ENCODE data around the gene ANKMY1. TPM values are rescaled to one million over a fixed set of nuclear protein-coding genes. Genes with fewer than 3 reads are reported as not detected.
"Not testable (repeated sequence)": the region's sequence is repeated elsewhere in the genome, so short reads cannot be mapped to it uniquely, and the experiment has no call there.

ANKMY1 gene
- total and polyA plus RNA-seq, 2 of the 13 experiments (the other 11 are each of a cell fraction or from before 2014, with no cell fraction given) = 11.7 to 18.8 TPM

- Histone ChIP-seq H3K36me3 (replicated peaks in 1 of 2; ENCODE audit: control insufficient read depth in 1 of 2, insufficient read depth in 2 of 2, low read length in 2 of 2) (peaks cover 21 to 43% of the 10 kb centered on the region in 2 experiments), H3K9me3 (ENCODE audit: low read length) (peaks cover 18% of the 10 kb centered on the region)
- H3K4me2 ChIP-seq (ENCODE audit: low read depth, low read length); H3K9ac ChIP-seq (ENCODE audit: insufficient read depth, low read depth, low read length); DNase-seq (ENCODE audit: low spot score); ATAC-seq; H3K4me1 ChIP-seq (ENCODE audit: insufficient read depth, low read length); H3K27ac ChIP-seq (ENCODE audit: extremely low read length, insufficient read depth, low read length); intact Hi-C loops (cut with micrococcal nuclease; ENCODE audit: unreplicated experiment); H4K20me1 ChIP-seq (ENCODE audit: insufficient read depth, low read length); POLR2A ChIA-PET; H2AFZ ChIP-seq (ENCODE audit: low read length); FAIRE-seq; H3K4me3 ChIP-seq (replicated peaks in 1 of 3; ENCODE audit: insufficient read depth in 1 of 3, low read depth in 2 of 3, low read length in 3 of 3); BruUV-seq (replicated peaks); H3K79me2 ChIP-seq (ENCODE audit: insufficient read depth, low read length); CTCF ChIA-PET (ENCODE audit: low intra/inter-chr PET ratio, low total read pairs); H3K27me3 ChIP-seq (ENCODE audit: control insufficient read depth in 1 of 2, insufficient read depth in 2 of 2, low read length in 2 of 2): not testable (repeated sequence)
- WGBS (ENCODE audit: low lambda C conversion rate) = 97% methylated on average over 5 of the region's 5 CpGs
- TF ChIP-seq MAFF (IDR thresholded peaks at IDR 0.05; ENCODE audit: low read depth, low read length) = peak; percentile 85
- peak; percentile 77 to 88 for TF ChIP-seq MAFK (conservative IDR thresholded peaks at IDR 0.05 in 1 of 2, IDR thresholded peaks at IDR 0.05 in 1 of 2; ENCODE audit: low read length in 2 of 2)
- in situ Hi-C loops (cut with HindIII; ENCODE audit: extremely low pct_ligation_motif_present, low pct_unique_long_range_greater_than_20kb) = loop anchor here (10.0 kb wide), 1 partner anchor 183 kb away; no protein-coding TSS in a partner anchor
Measured at GRCh38 chr2:240521885-240522284, 35.9 kb downstream of the ANKMY1 start.

- no peak overlapping the region for H3K9ac ChIP-seq (ENCODE audit: insufficient read depth, low read depth, low read length)
- BruUV-seq (replicated peaks) = no TSS peak
- DNase-seq (ENCODE audit: low spot score) (no peak), FAIRE-seq (no peak), ATAC-seq (peak; percentile 11; the same call in 1 of the 3 replicates)
- no peak overlapping the region for H3K4me3 ChIP-seq (replicated peaks in 1 of 3; ENCODE audit: insufficient read depth in 1 of 3, low read depth in 2 of 3, low read length in 3 of 3)
- POLR2A ChIA-PET = no interaction called here
- no peak overlapping the region for H3K27ac ChIP-seq (ENCODE audit: extremely low read length, insufficient read depth, low read length)
- H3K4me1 ChIP-seq (ENCODE audit: insufficient read depth, low read length) = no peaks in the 10 kb centered on the region
- in situ Hi-C loops (cut with HindIII; ENCODE audit: extremely low pct_ligation_motif_present, low pct_unique_long_range_greater_than_20kb) (loop anchor here (10.0 kb wide), 1 partner anchor 184 kb away; no protein-coding TSS in a partner anchor), intact Hi-C loops (cut with micrococcal nuclease; ENCODE audit: unreplicated experiment) (no loop called here)
- H3K4me2 ChIP-seq (ENCODE audit: low read depth, low read length) = no peak overlapping the region
- TF ChIP-seq FOXO4 (CRISPR knock-in tag; conservative IDR thresholded peaks at IDR 0.05) = 0 out of 2 replicates have a peak, but pooled peaks have one; percentile 26
- no peak for TF ChIP-seq BHLHE40 (IDR thresholded peaks at IDR 0.05; ENCODE audit: low read length)
- TF ChIP-seq NR1H2 (CRISPR knock-in tag; IDR thresholded peaks at IDR 0.05; ENCODE audit: borderline replicate concordance, low read depth) = no peak
- TF ChIP-seq, protein P1, sequence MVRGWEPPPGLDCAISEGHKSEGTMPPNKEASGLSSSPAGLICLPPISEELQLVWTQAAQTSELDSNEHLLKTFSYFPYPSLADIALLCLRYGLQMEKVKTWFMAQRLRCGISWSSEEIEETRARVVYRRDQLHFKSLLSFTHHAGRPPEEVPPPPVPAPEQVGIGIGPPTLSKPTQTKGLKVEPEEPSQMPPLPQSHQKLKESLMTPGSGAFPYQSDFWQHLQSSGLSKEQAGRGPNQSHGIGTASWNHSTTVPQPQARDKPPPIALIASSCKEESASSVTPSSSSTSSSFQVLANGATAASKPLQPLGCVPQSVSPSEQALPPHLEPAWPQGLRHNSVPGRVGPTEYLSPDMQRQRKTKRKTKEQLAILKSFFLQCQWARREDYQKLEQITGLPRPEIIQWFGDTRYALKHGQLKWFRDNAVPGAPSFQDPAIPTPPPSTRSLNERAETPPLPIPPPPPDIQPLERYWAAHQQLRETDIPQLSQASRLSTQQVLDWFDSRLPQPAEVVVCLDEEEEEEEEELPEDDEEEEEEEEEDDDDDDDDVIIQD (CRISPR knock-in tag; IDR thresholded peaks at IDR 0.05; ENCODE audit: low read depth) = no peak
- WGBS (ENCODE audit: low lambda C conversion rate) = 92% methylated on average over 12 of the region's 12 CpGs
- no peak overlapping the region for H2AFZ ChIP-seq (ENCODE audit: low read length)
- peaks cover 17 to 36% of the 10 kb centered on the region in 2 experiments for H3K36me3 ChIP-seq (replicated peaks in 1 of 2; ENCODE audit: control insufficient read depth in 1 of 2, insufficient read depth in 2 of 2, low read length in 2 of 2)
- H3K79me2 ChIP-seq (ENCODE audit: insufficient read depth, low read length) = no peaks in the 10 kb centered on the region
- CTCF ChIA-PET (ENCODE audit: low intra/inter-chr PET ratio, low total read pairs) = no interaction called here
- no peaks in the 10 kb centered on the region for H4K20me1 ChIP-seq (ENCODE audit: insufficient read depth, low read length)
- H3K9me3 ChIP-seq (ENCODE audit: low read length) = peaks cover 13% of the 10 kb centered on the region
- H3K27me3 ChIP-seq (ENCODE audit: control insufficient read depth in 1 of 2, insufficient read depth in 2 of 2, low read length in 2 of 2) = no peaks in the 10 kb centered on the region
Measured at GRCh38 chr2:240520974-240521350, 36.8 kb downstream of the ANKMY1 start.

All from HepG2 (cell line).